NCI-H146 treated with DMSO at 0.1 percent for 48 hours (cell line): ENCODE measurements around the gene RBMS1.

Source experiments
- DNase-seq: peaks from one replicate; lab custom pipeline; 2025; ENCODE audit not compliant: unreplicated experiment; lab: John Stamatoyannopoulos, UW

Gene RBMS1

DNA sequence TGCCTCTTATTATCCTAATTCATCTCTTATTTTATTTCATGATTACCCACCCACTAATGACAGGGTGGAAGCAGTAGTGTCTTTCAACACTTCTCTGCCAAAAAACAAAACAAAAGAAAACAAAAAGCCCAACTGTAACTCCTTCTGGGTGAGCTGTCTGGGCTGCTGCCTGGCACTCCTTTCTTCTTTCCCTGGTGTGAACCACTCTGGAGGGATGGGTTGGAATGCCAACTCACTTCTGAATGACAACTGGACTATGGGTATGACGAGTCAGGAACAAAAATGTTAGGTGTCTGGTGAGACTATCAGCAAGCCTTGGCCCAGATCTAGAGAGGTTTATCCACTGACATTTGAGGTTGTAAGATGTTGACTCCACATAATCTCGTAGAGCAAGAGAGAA, 205.3 kb downstream of the RBMS1 start:
- DNase-seq: no peak

DNA sequence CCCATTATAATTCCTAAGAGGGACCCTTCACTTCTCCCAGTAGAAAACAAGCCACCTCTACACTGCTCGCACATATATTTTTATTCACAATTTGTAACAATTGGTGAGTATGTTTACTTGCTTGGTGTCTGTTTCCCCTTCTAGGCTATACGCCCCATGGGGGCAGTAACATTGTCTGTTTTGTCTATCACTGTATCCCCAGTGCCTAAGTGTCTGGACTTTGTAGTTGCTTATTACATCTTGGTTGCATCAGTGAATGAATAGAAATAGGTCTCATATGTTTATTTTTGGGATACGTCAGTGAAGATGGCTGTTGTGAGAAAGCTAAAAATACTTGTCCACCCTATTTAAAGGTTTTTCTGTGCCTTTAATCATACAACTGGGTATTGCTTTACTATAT, 206.1 kb downstream of the RBMS1 start:
- no peak for DNase-seq

GRCh38 chr2:160286551-160286950, 207.1 kb downstream of the RBMS1 start:
- no peak for DNase-seq

DNA sequence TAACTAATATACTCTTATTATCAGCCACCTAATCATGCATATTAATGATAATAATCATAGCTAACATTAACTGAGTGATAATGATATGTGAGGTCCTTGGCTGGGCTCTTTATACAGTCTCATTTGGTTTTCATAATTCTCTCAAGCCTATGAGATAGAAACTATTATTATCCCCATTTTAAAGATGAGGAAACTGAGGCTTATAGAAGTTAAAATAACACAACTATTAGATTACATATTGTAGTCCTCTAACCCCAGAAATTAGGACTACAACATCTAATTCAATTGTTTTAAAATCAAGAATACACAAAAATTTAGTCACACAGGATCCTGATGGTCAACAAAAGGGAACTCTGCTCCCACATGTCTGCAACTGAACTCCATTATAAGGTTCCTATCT, 209.9 kb downstream of the RBMS1 start:
- DNase-seq: no peak

DNA sequence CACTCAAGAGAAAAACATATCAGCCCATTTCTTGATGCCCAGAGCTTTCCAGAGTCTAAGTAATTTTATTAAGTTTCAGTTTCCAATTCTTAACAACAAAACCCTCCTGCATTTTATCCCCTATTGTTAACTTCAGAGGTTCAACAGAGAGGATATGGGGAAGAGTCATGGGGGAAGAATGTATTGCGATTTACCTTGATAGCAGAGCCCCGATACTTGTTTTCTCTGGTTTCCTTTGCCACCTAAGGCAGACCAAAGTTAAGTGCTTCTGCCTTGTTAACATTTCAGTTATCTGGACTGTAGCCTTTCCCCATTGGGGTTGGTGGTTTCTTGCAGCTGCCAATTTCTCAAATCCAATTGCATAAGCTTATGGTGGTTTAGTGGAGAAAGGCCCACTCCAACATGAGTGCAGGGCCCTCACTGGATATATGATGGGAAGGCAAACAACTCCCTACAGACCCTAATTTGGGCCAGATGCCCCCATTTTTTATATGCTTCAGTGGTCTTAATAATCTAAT, 211.5 kb downstream of the RBMS1 start:
- DNase-seq: no peak

DNA sequence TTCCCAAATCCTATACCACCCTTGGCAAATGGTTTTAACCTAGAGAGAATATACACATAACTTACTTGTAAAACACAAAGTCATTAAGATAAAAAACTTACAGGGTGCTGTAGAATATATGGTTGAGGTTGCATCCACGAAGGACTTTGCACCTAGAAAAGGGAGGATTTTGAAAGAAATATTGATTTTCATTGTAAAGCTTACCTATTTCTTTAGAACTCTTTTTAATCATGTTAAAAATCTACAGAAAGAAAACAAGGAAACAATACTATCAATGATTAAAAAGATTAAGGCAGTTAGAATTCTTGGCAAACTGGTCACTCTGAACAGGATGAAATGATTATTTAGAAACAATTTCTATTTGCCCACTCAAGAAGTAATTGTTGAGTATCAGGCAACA, 212.4 kb downstream of the RBMS1 start:
- no peak for DNase-seq

DNA sequence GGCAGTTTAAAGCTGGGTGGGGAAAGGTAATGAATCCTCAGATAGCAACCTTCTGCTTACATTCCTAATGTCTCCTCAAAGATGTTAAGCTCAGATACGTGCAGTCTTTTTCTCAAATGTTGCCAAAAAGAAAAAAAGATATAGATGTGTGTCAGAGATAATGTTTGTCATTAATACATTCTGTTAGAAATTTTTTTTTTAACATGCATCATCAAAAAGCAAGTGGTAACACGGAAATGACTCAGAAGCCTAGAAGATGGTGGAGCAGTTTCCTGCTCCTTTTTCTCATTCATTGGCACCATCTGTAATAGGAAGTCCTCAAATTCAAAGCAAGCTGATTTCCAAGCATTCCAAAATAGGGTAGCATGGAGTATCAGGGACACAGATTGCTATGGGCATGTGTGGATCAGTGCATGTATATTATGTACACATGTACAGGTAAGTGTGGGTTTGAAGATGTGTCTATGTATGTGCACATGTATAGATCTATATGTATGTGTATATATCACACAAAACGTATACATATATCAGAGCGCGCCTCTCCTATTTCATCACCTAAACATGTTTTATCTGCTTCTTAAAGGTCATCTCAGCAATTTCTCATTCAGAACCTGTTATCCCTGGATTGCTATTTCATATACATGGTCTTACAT, 213.7 kb downstream of the RBMS1 start:
- DNase-seq: no peak

GRCh38 chr2:160278879-160279177, 214.8 kb downstream of the RBMS1 start:
- DNase-seq: no peak

DNA sequence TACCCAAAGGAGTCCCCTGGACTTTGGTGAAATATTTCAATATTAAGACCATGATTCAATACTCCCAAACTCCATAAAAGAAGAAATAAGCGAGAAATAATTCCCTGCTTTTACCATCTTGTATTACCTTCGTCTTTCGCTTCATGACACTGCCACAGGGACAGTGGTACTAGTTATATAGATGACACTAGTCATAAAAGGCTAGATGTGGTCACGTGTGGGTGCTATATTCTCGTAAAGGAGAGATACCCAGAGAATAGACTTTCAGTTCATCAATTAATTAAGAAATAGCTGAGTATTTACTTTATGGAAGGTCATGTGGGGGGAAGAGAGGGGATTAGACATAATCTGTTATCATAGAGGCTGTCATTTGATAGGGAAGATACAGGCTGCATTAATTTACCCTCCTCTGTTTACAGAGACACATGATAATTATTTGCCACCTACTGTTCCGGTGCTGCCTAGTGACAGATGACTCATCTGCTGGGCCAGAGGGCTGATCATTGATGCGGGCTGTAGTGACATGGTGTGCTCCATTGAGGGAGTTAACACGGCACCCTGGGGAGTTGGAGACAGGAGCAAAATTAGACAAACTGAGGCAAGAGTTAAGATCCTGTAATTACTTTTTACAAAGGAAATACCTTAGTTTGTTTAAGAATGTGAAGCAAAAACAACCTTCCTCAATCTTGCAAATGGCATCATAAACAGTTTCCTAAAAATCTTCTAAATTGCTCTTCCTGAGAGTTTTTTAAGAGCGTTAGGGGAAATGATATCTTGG, 215.3 kb downstream of the RBMS1 start:
- DNase-seq: peak; percentile 0

- DNase-seq: no peak
These were observed 216.5 kb downstream of the RBMS1 start for GRCh38 chr2:160277151-160277550.

DNA sequence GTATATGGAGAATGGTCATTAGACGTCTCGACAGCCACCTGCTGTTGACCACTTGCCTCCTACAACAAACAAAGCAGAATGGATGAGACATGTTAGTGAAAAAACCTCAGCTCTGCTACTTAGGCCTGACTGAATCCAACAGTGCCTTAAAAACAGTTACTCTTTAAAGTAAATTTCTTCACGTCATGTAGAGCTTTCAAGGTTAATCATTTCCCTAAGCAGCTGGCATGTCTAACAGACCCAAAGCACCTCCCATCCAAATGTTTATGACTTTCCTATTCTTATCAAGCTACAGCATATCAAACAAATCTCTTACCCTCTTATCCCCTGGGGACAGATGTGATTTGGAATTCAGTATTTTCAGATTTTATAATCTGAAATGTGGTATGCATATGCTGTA, 218.0 kb downstream of the RBMS1 start:
- DNase-seq: no peak

DNA sequence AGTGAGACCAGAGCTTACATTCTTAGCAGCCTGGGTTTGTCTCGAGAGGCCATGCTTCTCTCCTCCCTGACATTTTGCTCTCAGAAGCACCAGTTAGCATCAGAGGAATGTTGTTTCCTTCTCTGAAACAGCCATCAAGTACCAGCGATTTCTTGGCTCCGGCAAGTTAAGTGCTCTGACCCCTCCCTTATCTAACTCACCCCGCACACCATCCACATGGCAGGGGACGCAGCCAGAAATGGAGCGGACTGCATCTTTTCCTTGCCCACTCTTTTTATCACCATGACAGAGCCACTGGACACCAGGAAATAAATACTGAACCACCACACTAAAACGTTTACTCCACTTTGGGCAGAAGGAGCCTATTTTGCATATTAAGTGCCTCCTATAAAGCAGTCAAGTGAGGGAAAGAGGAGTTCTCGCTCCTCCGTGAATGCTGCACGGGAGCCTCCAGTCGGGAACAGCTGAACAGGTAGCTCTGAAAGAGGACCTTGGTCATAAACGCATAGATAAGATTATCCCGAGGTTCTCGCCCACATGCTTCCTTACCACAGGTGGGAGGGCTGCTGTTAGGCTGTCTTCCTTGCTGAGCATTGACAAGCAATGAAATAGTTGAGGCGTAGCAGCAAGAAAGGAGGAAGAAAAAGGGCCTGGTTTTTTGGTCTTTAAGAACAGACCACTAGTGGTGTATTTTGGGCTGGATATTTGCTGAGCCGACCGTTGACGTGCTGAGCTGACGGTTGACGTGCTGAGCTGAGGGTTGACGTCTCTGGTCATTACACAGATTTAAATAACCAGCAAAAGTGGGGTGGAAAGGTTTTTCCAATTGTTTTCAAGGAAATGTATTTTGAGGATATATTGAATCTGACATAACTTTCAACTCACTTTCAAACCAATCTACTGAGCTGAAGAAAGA, 222.2 kb downstream of the RBMS1 start:
- no peak for DNase-seq

- no peak for DNase-seq
These were observed 223.0 kb downstream of the RBMS1 start for GRCh38 chr2:160270571-160271113.

GRCh38 chr2:160269803-160270570, 223.6 kb downstream of the RBMS1 start:
- peak; percentile 1 for DNase-seq

DNA sequence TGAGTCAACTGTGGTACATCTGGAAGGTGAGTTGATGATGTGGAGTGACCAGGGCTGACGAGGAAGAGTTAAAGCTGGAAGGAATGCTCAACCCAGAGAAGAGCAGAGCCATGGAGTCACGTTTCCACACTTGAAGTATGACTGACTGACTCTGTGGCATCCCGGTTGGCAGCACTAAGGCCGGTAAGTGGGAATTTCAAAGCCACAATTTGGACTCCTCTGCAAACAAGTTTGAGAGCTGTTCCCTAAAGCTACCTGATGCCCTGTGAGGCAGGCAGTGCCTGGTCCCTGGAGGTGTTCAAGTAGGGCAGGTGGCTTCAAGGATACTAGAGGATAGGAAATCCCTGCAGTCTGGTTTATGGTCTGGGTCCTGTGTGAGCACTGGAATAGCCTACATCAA, 224.2 kb downstream of the RBMS1 start:
- DNase-seq: no peak

DNA sequence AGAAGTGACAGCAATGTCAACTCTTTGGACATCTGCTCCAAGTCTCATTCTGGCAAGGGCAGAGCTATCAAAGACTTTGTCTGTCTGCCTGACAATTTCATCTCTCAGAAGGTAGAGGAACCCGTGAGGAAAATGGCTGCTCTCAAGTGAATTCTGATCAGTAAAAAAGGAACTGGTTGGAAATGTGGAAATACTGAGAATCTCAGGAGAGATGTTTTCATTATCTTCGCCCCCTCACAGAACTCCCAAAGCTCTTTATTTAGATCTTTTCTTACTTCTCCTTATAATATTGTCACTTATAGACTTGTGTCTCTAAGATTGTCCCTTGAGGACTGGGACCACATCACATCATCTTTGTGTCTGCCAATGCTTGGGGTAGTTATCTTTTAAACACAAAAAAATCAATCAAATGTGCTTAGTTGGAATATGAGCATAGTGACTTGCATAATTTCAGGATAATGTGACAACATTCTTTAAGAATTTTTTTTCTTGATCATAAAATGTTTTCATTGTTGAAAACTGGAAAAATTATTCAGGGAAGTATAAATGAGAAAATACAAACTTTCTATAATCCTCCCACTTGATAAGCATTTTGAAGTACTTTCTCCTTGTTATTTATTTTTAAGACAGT, 225.3 kb downstream of the RBMS1 start:
- no peak for DNase-seq

- DNase-seq: no peak
These were observed 225.9 kb downstream of the RBMS1 start for GRCh38 chr2:160267692-160268091.

DNA sequence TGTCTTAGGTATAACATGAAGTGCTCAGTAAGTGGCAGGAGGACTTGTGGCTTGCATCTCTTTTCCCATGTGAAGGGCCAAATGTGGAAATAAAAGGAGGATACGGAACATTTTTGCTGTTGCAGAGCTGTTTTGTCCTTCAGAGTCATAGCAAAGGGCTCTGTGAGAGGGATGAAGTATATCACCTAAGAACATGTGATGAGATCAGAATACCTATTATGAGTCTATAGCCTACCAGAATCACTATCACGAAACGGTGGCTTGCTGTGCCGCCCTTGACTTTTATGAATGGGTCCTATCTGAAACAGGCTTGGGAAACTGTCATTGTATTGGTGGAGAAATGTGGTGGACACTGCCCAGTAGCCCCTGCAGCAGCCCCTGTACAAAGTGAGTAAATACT, 226.6 kb downstream of the RBMS1 start:
- no peak for DNase-seq

- no peak for DNase-seq
These were observed 227.5 kb downstream of the RBMS1 start for GRCh38 chr2:160266037-160266551.

DNA sequence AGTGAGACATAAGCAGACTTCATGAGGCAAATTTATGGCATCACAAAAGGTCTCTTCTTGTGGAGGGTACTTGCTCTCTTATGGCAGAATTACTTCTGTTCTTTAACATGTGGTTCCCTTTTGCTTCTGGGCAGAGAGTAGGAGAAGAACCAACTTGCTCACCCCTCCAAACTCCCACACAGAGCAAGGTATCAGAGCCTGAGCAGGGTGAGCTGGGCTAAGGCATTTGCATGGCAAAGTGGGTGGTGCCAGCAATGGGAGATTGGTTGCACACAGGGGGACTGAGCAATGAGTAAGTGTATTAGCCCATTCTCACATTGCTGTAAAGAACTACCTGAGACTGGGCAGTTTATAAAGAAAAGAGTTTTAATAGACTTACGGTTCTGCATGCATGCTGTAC, 229.3 kb downstream of the RBMS1 start:
- no peak for DNase-seq
